HG03442 (cell line): ENCODE data around the gene TBC1D17.

Experiments
- ATAC-seq: cut with Tn5 transposase; IDR thresholded peaks from one replicate; pipeline ENCODE4 v1.9.1; 2021; ENCODE audit warnings: mild to moderate bottlenecking, moderate library complexity; ENCODE audit not compliant: unreplicated experiment

TBC1D17 gene

DNA sequence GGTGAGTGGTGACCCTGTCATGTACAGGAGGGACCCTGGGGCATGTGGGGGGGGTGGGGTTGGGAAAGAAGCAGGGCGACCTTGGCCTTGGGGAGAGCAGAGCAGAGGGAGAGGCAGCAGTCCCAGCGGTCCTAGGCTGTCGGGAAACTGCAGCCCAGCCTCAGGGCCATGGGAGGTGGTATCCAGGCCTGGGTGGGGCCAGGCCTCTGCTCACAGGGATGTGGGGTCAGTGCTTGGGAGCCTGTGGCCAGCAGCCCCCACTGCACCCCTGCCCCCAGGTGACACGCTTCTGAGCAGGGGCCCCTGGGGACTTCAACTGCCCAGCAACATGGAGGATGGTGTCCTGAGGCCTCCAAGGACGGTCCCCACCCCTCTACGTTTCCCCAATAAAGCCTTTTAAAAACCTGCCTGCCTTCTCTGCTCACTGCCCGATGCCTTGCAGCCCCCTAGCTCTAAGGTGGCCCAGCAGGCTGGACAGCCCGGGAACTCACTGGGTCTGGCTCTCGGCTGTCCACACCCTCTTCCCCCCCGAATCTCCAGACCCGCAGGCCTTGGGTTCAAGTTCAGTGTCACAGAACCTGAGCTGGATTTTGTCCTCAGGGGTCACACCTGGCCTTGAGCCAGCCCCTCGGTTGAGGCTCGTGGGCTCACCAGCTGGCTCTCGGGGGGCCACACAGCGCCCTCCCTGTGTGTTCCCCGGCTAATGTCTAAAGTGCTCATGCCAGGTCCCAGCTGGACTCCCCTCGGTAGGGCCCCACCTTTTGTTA, 17.0 kb upstream of the TBC1D17 start:
- ATAC-seq, result no peak

DNA sequence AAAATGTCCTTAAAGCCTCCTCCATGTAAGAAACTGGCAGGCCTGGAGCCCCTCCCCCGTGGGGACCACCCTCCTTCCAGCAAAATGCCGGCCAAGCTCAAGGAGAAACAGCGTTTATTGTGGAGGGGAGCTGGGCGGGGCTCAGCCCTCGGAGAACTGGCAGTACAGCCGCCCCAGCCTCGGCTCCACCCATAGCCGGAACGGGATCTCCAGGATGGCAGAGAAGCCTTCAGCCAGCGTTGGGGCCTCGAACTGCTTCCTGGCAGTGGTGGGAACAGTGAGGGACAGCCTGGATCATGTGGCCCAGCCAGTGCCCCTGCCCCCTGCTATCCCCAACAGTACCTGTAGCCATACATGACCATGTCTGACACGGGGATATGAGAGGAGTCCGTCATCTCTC, 16.4 kb upstream of the TBC1D17 start:
- ATAC-seq, result no peak

DNA sequence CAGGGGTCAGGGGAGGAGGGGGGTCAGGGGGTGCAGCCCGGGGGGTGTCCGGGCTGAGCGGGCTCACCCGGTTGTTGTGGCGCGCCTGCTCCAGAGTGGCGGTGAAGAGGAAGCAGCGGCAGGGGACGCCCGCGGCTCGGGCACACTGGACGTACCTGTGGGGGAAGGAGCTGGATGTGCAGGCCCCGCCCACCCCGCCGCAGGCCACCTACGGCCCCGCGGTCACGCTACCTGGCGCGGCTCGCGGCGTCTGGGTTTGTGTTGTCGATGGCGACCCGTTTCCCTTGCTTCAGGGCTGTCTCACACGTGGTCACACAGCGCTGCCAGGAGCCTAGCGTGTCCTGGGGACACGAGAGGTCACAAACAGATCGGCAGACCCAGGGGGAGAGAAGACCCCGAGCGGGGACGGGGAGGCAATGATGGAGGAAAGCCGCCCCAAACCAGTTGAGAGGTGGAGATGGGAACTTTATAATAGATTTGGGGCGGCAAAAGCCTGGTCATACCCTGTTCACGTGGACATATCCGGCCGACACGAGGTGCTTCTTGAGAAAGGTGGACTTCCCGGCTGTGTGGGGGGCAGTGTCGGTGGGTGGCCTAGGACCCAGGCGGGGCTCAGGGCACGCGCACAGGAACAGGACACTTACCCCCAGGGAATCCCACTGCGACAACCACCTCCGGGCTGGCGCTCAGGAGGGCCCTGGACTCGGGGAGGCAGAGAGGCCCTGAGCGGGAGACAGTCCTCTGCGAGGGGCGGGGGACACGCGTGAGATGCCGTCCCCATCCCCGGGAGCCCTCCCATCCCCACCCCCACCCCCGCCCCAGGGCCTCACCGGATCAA, 15.7 kb upstream of the TBC1D17 start:
- no peak for ATAC-seq

DNA sequence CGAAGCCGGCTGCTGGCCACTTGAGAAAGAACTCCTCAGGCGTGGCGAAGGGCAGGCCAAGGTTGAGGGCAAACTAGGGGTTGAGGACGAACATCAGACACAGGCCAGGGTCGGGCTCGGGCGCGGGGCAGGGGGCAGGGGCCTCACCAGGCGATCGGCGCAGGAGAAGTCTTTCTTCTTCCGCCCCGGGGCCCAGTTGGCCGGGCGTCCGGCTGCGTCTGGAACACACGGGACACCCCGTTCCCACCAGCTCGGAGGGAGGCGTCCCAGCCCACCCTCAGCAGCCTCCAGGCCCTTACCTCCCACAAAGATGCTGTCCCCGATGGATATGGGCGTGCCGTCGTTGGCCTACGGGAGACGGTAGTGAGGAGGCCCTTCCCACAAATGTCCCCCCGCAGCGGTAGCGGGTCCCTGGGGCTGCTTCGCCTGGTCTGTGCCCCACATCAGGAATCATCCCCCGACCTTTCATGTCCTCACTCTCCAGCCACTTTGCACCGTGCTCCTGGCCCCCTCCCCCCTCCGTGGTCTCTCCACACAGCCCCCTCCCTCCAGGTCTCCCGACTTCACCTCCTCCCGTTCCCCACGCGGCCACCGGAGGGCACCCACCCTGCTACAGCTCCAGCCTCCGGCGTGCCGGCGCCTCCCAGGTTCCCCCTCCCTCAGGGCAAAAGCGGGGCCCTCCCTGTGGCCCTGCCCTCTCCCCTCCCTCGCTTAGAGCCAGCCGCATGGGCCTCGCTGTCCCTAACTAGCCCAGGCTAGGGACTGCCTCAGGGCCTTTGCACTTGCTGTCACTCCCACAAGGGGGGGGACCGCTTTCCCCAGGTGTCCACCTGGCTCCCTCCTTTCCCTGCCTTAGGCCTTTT, 14.9 kb upstream of the TBC1D17 start:
- no peak for ATAC-seq

DNA sequence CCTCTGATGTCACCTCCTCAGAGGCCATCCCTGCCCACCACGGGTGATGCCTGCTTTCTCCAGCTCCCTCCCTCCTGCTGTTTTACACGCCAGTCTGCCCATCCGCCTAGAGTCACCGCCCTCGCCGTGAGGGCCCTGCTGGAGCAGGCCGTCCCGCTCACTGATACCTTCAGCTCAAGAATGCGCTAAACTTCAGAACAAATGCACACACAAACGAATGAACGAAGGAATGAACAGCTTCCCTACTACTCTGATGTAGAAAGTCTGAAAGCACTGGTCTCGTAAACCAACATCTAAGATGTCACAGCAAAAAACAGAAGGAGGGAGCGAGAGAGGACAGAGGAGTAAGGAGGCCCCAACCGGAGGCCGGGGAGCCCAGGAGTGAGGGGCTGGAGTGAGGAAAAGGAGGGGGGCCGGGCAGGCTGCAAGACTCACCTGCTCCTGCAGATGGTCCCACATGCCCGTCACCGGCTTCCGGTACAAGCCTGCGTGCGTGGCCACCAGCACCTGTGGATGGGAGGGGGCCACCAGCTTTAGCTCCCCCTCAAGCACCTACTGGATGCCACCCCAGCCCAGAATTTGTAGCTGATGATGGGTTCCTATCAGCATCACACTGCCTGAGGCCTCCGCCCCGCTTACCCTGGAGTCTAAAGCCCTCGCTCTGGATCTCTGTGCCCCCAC, 14.1 kb upstream of the TBC1D17 start:
- no peak for ATAC-seq

DNA sequence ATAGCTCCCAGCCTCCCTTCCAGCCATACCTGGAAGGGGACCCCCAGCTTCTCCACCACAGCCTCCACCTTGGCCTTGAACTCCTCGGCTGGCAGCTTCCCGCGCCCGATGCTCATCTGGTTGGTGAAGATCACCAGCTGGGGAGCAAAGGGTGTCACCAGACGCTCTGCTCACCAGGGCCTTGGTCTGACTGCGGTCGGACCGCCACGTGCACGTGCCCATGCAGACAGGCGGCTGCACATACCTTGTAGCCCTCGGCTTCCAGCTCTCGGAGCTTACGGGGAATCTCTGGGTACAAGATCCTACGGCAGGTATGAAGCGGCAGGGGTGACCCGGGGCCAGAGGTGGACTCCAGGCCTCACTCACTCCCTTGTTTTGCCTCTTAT, 13.6 kb upstream of the TBC1D17 start:
- no peak for ATAC-seq

DNA sequence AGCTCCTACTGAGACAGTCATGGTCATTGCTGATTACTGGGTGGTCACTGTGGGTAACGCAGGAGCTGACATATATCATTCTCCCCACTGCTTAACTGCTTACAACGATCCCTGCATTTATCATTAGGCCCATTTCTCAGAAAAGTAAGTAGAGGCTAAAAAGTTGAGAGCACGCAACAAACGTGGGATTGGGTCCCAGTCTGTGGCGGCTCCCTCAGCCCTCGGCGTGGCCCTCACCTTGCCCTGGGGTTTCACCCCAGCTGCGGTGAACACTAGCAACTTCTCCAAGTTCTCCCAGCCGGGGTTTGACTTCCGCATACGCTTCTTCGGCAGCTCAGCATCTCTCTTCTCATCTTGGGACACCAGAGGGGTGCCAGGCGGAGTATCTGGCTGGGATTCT, 12.6 kb upstream of the TBC1D17 start:
- ATAC-seq, result no peak

DNA sequence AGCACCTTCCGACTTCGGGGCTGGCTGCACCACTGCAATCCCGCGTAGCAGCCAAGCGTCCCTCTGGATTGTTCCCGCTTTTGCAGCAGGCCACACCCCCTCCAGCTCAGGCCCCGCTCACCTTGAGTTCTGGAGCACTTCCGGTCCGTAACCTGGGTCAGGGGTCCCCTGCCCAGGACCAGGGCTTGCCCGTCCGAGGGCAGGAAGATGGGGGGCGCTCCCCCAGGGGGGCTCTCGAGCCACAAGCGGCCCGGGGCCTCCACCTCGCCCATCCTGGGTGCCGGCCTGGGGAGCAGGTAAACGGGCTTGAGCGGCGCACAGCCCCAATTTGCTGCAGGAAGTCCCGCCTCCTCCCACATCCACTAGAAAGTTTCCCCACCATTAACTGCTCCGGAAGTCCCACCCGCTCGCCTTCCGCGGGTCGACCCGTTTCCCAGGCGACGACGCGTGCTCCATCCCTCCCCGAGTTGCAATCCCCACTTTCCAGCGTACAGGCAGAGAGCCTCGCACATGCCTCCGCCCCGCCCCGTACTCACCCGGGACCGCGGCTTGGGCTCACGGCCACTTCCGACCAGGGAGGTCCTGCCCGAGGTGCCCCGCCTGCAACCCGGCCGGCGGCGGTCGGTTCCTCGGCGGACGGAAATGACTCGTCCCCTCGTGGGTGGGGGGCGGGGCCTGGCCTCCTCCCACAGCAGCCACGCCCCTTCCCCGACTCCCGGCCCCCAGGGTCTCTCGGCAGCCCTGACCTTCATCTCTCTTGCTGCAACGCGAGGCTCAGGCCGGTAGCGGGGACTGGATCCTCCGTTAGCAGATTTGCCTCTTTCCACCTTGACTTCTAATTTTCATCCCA, 10.3 kb upstream of the TBC1D17 start, which contains the start of gene PNKP:
Gene PNKP (minus strand): TSS at position 644 of the 850 bp plus-strand sequence. CDS start 372 bp downstream, at position 272.
- ATAC-seq, result peak; percentile 34

DNA sequence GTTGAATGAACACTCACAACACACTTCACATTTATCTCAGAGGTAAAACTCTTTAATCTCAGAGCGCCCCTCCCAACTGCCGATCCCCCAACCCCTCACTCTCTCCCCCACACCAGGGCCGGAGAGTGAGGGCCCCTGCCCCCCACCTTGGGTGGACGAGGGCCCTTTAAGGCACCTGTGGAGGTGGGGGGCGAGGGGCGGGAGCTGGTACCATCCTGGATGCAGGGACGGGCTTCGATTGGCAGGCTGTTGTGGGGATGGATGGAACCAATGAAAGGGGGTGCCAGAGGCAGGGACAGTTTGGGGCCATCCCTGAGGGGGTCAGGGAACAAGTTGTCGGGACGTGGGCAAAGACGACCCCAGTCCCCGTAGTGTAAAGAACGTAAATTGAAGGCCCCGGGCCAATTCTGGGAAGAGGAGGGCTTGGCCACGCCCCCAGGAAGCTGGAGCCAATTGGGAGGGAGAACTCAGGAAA, 8.5 kb upstream of the TBC1D17 start:
- peak; percentile 6 for ATAC-seq

DNA sequence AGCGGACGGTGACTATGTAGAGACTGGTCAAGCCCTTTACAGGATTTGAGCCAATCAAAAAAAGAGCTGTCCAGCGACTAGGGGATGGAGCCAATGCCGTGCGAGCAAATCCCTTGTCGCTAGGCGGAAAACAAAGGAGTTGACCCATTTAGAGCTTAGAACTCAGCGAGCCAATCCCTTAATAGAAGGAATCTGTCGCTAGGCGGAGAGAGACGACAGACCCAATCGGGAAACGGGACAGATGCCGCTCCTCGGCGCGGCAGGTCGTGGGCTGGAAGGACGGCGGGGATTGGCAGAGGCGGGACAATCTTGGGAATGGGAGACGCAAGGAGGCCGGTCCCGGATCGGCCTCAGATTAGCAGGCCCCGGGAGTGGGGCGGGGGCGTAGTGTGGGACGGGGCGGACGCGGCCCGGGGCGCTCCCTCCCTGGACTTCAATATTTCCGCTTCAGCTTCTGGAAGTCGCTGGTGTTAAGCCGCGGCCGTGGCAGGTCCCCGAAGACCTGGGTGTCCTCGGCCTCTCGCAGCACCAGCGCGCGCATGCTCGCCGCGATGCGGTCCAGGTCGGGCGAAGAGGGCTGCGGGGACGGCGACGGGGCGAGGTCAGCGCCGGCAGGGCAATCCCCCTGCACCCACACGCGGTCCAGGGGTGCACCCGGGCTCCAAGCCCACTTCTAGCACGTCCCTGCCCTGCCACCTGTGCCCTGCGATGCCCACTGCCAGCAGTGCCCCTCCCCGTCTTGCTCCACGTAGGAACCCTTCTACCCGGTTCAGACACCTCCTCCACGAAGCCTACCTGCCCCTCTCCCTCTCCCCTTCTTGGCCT, 7.8 kb upstream of the TBC1D17 start:
- peak; percentile 57 for ATAC-seq

DNA sequence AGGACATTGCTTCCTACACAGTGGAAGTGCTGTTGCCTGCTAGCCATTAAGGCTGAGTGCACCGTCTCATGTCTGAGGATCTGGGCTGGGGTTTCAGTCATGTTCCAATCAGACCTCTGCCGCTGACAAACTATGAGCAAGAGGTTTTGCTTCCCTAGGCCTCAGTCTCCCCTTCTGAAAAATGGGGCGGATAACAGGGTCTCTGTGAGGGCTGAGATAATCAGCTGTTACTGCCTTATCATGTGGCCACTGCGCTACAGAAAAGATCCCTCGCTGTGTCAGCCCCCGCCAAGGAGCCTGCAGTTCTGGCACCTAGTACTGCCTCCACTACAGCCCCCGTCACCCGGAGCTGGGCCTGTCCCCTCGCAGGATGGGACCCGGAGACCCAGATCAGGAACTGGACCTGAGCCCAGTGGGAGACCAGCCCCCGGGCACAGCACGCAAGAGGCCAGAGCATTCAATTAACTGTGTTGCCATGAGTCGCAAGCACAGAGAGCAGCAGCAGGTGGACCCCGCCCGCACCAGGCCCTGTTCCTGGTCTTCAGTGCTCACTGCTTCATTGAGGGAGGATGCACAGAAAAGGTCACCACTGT, 7.1 kb upstream of the TBC1D17 start:
- no peak for ATAC-seq

DNA sequence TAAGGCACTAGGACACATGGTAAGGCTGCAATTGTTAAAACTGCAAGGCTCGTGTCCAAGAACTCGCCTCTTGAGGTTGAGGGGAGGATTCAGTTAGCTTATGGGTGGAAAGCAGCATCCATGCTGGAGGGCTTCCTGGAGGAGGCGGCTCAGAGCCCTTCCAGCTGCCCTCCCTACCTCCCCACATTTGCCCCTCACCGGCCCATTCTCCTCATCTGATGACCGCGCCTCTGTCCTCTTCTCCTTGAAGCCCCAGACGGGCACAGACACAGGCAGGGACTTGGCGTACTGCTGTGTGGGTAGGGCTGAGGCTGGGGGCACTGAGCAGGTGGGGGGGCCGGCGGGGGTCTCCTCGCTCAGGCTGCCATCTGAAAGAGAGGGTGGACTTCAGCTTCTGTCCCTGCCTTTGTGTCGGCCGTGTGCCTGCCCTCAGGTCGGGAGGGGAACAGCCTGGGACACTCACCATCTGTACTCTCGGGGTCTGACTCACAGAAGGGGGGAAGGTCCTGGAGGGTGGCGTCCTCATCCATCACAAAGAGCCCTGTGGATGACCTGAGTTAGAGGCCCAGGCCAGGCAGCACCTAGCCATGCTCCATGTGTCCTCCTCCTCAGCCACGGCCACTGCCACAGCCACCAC, 6.0 kb upstream of the TBC1D17 start:
- no peak for ATAC-seq

DNA sequence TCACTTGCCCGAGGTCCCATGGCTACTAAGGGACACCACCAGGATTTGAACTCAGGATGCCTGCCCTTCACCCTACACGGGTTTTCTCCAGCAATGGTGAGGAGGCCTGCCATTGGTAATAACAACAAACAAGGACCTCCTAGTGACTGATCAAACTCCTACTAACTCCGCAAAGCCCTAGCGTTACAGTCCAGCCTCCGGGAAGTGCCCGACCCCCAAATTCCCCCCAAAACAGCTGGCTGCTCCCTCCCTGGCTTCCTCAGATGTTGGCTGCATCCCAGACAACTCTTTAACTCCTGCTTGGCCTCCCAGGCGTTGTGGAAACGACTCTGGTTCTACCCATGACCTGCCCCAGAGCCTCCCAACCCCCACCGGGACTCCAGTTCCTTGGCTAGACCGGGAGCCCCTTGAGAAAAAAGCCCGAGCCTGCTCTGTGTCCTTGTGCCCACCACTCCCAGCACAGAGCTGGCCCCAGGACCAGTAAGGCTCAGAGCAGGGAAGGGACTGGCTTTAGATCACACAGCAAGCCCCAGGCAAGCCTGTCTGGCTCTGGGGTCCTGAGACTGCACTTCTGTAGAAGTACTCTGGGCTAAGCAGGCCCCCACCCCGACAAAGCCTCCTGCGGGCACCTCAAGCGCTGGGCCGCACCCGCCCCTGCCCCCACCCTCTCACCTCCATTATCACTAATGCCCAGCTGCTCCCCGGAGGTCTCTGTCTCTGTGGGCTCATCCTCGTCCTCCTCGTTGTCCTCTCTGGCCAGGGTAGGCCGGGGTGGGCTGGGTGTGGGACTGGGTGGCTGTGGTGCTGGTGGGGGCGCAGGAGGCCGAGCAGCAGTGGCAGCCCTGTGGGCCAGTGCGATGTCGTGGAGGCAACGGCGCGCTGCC, 5.0 kb upstream of the TBC1D17 start:
- ATAC-seq, result no peak

DNA sequence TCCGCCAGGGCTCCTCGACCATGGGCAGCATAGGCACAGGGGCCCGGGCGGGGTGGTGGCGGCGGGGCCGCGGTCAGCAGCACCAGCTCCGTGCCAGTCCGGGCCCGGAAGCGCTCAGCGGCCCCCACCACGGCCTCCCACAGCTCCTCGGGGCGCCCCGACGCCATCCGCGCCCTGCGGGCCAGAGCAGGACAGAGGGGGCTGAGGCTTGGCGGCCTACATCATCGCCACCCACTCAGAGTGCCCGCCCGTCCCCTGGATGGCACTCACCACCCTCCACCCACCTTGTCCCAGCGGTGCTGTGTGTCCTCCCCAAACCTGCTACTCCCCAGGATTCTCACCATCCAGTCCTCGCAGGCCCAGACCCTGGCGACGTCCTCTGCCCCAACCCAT, 4.4 kb upstream of the TBC1D17 start:
- ATAC-seq, result no peak

DNA sequence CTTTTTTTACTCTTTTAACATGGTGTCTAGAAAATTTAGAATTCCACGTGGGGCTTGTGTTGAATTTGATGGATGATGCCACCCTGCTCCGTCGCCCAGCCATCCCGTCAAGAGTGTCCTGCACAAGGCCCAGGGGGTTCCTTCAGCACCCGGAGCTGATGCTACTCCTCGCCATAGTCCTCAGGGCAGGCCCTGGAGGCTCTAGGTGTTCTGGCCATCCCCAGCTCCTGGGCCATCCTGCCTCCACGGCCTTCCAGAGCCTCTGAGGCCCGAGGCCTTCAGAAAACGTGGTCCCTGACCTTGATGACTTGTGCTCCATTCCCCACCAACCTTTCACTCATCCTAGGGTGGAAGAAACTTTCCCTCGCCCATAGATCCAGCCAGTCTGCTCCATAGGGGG, 3.7 kb upstream of the TBC1D17 start:
- no peak for ATAC-seq

DNA sequence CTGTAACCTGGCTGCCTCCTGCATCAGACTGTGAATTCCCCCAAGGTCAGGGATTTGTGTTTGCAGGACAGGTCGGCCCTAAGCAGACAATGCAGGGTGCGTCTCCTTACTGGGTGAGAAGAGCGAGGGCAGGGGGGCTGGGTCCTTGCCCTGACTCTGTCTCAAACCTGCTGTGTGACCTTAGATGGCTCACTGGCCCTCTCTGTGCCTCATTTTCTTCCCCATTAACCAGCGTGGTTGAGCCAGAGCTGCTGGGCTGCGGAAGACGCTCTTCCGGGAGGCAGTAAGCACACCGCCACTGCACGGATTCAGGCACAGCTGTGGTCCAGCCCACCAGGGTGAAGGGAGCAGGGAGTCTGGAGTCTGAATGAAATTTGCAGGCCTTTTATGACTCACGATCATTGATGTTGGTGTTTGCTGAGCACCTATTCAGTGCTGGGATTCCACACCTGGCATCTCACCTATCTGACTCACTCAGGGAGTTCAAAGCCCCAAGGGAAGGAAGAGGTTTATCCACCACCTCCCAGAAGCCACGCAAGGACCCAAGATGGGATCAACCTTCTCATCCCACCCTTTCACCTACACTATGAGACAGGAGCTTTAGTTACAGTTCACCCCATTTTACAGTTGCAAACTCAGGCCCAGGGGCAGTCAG, 2.9 kb upstream of the TBC1D17 start:
- ATAC-seq, result no peak
